ENCODE results near the gene HIVEP3.

GRCh38 chr1:41741244-41741643 lies 177.5 kb downstream of the HIVEP3 start:
- TF ChIP-seq CTCF (tag by site-specific recombination; IDR thresholded peaks at IDR 0.05) (no peak), ZBTB49 (tag by site-specific recombination; IDR thresholded peaks at IDR 0.05; ENCODE audit: low read depth) (no peak), ZNF747 (tag by site-specific recombination; IDR thresholded peaks at IDR 0.05) (no peak), YY2 (tag by site-specific recombination; IDR thresholded peaks at IDR 0.05) (no peak), ATF2 (tag by site-specific recombination; IDR thresholded peaks at IDR 0.05; ENCODE audit: low read depth) (no peak), REST (tag by site-specific recombination; IDR thresholded peaks at IDR 0.05) (no peak), SETDB1 (IDR thresholded peaks at IDR 0.05; ENCODE audit: insufficient read length, low read length) (no peak), ZNF792 (tag by site-specific recombination; IDR thresholded peaks at IDR 0.05) (no peak), RBAK (tag by site-specific recombination; IDR thresholded peaks at IDR 0.05) (no peak), SCRT2 (tag by site-specific recombination; IDR thresholded peaks at IDR 0.05) (no peak), ZNF449 (tag by site-specific recombination; IDR thresholded peaks at IDR 0.05) (no peak), ZBTB26 (tag by site-specific recombination; optimal IDR thresholded peaks at IDR 0.05) (no peak), PBX3 (CRISPR knock-in tag; IDR thresholded peaks at IDR 0.05) (no peak)

Measured in HEK293 (cell line).